Ovary (tissue), 9 donors: Measurements from ENCODE around the gene PGD. TPM values are rescaled to one million over a fixed set of nuclear protein-coding genes. Genes with fewer than 3 reads are reported as not detected.

Experiments
- DNase-seq, 5 donors: peaks; one replicate each; pipeline ENCODE4 v3.0.0-alpha.2; 2019 to 2020
- H3K27ac ChIP-seq, 2 donors: fragments of 200-600 bp; one replicate each; pipeline versions ENCODE4 v1.5.1 to v1.8.0; 2019 to 2022
- H3K27me3 ChIP-seq: fragments of 200-600 bp; one replicate; pipeline ENCODE4 v1.8.0; 2022
- H3K36me3 ChIP-seq: fragments of 200-600 bp; sonication (generic); one replicate; pipeline ENCODE4 v1.5.1; 2019
- H3K4me1 ChIP-seq: one replicate; pipeline ENCODE4 v1.8.1; 2013; ENCODE audit warnings: mild to moderate bottlenecking, moderate library complexity; ENCODE audit not compliant: insufficient read depth
- H3K4me3 ChIP-seq: fragments of 200-600 bp; sonication (generic); one replicate; pipeline ENCODE4 v1.5.1; 2017
- H3K9me3 ChIP-seq, 2 donors: fragments of 200-600 bp in 1 of 2; sonication (generic) in 1 of 2; one replicate each; pipeline versions ENCODE4 v1.5.1 to v1.8.1; 2013 to 2019; ENCODE audit warnings: mild to moderate bottlenecking in 1 of 2, moderate library complexity in 1 of 2
- EP300 ChIP-seq: sonication (generic); formaldehyde crosslinking; IDR thresholded peaks from one replicate; pipeline ENCODE4 v1.6.1; 2017; ENCODE audit warnings: antibody characterized with exemption
- POLR2A ChIP-seq: fragments of 450-650 bp; IDR thresholded peaks from one replicate; pipeline ENCODE4 v1.6.1; 2017; ENCODE audit warnings: antibody characterized with exemption, mild to moderate bottlenecking, moderate library complexity
- WGBS, 3 donors: extraction: QIAGEN DNeasy Blood & Tissue Kit in 1 of 3; methylation state at CpG; one replicate each; pipeline versions ENCODE4 v1.1.5 to v1.1.7; 2013 to 2017; 5-methylcytosine and 5-hydroxymethylcytosine counted together
- intact Hi-C, 4 donors: fragments of 100-400 bp; cut with DNase I; formaldehyde crosslinking; loops; one replicate each; pipeline versions ENCODE4 v1.11.0 to v1.15.1; 2022 to 2023
- polyA plus RNA-seq, 2 donors: library from polyadenylated mRNA; stranded (reverse); fragments of 200-250 nt in 1 of 2; fragments of 350-450 nt in 1 of 2; fragmentation: Illumina TruSeq in 1 of 2; extraction: RNeasy Lipid Tissue Mini Kit (QIAGEN cat#74804) in 1 of 2; gene quantifications; one replicate each; pipeline ENCODE4 v1.2.3, GENCODE V29; 2013 to 2014
- total RNA-seq, 7 donors: library from RNA; depleted of rRNA in 2 of 7; stranded (reverse); fragments of >200 nt in 2 of 7; fragmentation: NEBNext Ultra II Directional in 3 of 7; extraction: Animal tissue kit (Norgen Biotek cat#: 25700) in 3 of 7; gene quantifications; one replicate each; pipeline versions ENCODE4 v1.1.0 to v1.2.4, GENCODE V29; 2016 to 2023
- TF ChIP-seq, protein P1 (sequence below), 3 donors: fragments of 450-650 bp in 2 of 3; fragments of 200-600 bp in 1 of 3; IDR thresholded peaks; one replicate each; pipeline versions ENCODE4 v1.5.1 to v1.8.0; 2016 to 2022; ENCODE audit warnings: antibody characterized with exemption in 3 of 3, mild to moderate bottlenecking in 1 of 3
- donor health status: DM: no; HTN: no; CAD: no; lungs with moderate emphysema.
- donor health status: DM: no; HTN: no; CAD: no.
- donor health status: Bipolar disorder and iron deficiency.
- donor health status: DM: yes; HTN: yes; CAD: no.
- donor health status: DM: no; HTN: no; CAD: no.
- donor health status: DM: yes; HTN: yes; CAD: no.

The PGD gene
- total and polyA plus RNA-seq, 9 donors: 32.0 to 149 (median 52.8) TPM

DNA sequence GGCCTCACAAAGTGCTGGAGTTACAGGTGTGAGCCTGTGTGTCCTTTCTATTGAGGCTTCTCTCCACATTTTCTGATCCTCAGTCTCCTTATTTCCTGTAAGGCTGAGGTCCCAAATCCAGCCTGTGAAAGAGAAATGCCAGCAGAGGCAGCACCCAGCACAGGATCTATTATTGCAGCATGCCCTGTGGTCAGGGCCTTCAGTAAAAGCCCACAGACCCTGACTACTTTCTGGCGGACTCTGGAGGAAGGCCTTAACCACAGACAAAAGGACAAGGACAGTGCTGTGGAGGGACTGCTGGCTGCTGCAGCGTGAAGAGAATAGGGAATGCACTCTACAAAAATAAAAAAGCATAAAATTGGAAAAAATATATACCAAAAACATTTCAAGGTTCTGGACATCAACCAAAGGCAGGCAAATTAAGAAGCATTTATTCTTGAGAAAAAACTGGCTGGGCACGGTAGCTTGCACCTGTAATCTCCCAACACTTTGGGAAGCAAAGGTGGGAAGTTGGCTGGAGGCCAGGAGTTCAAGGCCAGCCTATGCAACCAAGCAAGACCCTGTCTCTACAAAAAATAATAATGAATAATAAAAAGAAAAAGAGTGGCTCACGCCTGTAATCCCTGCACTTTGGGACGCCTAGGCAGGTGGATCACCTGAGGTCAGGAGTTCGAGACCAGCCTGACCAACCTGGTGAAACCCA, 9.4 kb upstream of the PGD start:
- DNase-seq: peak in 2 of 5 donors; percentile 18 to 32
- Histone ChIP-seq H3K4me1 (no peaks in the 10 kb centered on the region), H3K27ac (no peak overlapping the region), H3K27me3 (no peaks in the 10 kb centered on the region), H3K4me3 (no peak overlapping the region), H3K36me3 (no peaks in the 10 kb centered on the region), H3K9me3 (no peaks in the 10 kb centered on the region)
- intact Hi-C loops: no loop called here
- TF ChIP-seq POLR2A (no peak), EP300 (no peak)
- TF ChIP-seq, protein P1, sequence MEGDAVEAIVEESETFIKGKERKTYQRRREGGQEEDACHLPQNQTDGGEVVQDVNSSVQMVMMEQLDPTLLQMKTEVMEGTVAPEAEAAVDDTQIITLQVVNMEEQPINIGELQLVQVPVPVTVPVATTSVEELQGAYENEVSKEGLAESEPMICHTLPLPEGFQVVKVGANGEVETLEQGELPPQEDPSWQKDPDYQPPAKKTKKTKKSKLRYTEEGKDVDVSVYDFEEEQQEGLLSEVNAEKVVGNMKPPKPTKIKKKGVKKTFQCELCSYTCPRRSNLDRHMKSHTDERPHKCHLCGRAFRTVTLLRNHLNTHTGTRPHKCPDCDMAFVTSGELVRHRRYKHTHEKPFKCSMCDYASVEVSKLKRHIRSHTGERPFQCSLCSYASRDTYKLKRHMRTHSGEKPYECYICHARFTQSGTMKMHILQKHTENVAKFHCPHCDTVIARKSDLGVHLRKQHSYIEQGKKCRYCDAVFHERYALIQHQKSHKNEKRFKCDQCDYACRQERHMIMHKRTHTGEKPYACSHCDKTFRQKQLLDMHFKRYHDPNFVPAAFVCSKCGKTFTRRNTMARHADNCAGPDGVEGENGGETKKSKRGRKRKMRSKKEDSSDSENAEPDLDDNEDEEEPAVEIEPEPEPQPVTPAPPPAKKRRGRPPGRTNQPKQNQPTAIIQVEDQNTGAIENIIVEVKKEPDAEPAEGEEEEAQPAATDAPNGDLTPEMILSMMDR (IDR thresholded peaks at IDR 0.05): no peak
- WGBS, 3 donors: 79 to 89% (median 83%) methylated on average over 6 of the region's 6 CpGs

DNA sequence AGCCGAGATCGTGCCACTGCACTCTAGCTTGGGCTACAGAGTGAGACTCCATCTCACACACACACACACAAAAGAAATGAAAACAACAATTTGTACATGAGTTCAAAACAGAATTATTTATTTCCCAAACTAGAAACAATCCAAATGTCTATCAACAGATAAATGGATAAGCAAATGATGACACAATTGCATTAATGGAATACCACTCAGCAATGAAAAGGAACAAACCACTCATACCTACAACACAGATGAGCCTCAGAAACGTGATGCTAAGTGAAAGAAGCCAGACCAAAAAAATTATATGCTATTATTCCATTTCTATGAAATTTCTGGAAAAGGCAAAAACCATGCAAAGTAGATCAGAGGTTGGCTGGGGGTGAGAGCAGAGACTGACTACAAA, 2.0 kb upstream of the PGD start:
- 87 to 93% (median 88%) methylated on average over 3 of the region's 3 CpGs for WGBS, 3 donors
- Histone ChIP-seq H3K4me1 (peaks cover 9% of the 10 kb centered on the region), H3K27me3 (no peaks in the 10 kb centered on the region), H3K4me3 (no peak overlapping the region), H3K9me3 (no peaks in the 10 kb centered on the region), H3K36me3 (no peaks in the 10 kb centered on the region), H3K27ac (no peak overlapping the region)
- TF ChIP-seq, protein P1 (IDR thresholded peaks at IDR 0.05): no peak
- TF ChIP-seq POLR2A (no peak), EP300 (no peak)
- intact Hi-C loops: no loop called here
- no peak for DNase-seq

DNA sequence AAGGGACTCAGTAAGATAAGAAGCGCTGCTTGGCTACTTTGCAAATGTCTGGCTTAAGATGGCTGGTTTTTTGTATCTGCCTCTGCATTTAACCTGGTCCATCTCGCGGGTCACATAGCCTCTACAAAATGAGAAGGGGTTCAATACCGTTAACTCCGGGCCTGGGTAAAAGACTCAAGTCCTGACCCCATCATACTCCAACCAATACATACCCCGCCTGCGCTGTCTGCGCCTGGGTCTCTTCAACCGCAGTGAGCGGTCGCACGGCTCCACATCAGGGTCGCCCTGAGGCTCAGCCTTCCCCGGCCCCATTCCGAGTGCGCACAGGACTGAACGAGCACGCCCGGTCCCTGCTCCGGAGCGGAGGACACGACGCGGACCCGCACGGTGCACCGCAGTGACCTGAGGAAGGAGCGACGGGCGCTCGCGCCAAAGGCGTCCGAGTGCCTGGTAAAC, 558 bp upstream of the PGD start:
- intact Hi-C loops: no loop called here
- TF ChIP-seq POLR2A (no peak), EP300 (no peak)
- TF ChIP-seq, protein P1 (IDR thresholded peaks at IDR 0.05): no peak
- Histone ChIP-seq H3K4me3 (peak overlapping the region; percentile 62), H3K27me3 (no peaks in the 10 kb centered on the region), H3K27ac (peak overlapping the region in 1 of 2 donors; percentile 89), H3K4me1 (peaks cover 9% of the 10 kb centered on the region), H3K9me3 (no peaks in the 10 kb centered on the region), H3K36me3 (no peaks in the 10 kb centered on the region)
- 0 to 2% (median 1%) methylated on average over 18 to 34 of the region's 34 CpGs for WGBS, 3 donors
- no peak for DNase-seq

DNA sequence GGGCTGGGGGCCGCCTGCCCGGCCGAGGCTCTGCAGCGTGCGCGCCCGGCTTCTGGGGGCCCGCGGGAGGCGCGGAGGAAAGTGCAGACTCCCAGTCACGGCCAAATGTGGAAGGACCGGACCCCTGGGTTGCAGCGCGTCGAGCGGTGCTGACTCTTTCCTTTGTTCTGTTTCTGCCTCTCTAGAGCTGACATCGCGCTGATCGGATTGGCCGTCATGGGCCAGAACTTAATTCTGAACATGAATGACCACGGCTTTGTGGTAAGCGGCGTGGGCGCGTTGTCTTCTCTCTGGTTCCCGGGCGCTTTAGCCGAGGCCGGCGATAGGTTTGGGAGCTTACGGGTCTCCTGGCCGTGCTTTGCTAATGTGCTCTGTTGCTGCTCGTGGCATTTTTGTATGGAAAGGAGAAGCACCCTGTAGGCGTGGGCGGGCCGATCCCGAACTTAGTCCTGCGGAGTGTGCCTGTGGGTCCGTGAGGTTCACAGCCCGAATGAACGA, 629 bp downstream of the PGD start:
- intact Hi-C loops: no loop called here
- H3K4me3 ChIP-seq: peak overlapping the region; percentile 62
- TF ChIP-seq, protein P1 (IDR thresholded peaks at IDR 0.05): no peak
- 0 to 1% (median 0%) methylated on average over 30 to 42 of the region's 42 CpGs for WGBS, 3 donors
- peak in 1 of 5 donors; percentile 10 for DNase-seq
- no peaks in the 10 kb centered on the region for H3K27me3 ChIP-seq
- H3K4me1 ChIP-seq: peaks cover 9% of the 10 kb centered on the region
- peak overlapping the region; percentile 31 to 89 for H3K27ac ChIP-seq
- no peaks in the 10 kb centered on the region for H3K9me3 ChIP-seq
- H3K36me3 ChIP-seq: no peaks in the 10 kb centered on the region
